Measurements from ENCODE around the gene SYNC.
A peak's percentile ranks its signal among the peaks of the same experiment; 100 is the strongest.

SYNC gene

DNA sequence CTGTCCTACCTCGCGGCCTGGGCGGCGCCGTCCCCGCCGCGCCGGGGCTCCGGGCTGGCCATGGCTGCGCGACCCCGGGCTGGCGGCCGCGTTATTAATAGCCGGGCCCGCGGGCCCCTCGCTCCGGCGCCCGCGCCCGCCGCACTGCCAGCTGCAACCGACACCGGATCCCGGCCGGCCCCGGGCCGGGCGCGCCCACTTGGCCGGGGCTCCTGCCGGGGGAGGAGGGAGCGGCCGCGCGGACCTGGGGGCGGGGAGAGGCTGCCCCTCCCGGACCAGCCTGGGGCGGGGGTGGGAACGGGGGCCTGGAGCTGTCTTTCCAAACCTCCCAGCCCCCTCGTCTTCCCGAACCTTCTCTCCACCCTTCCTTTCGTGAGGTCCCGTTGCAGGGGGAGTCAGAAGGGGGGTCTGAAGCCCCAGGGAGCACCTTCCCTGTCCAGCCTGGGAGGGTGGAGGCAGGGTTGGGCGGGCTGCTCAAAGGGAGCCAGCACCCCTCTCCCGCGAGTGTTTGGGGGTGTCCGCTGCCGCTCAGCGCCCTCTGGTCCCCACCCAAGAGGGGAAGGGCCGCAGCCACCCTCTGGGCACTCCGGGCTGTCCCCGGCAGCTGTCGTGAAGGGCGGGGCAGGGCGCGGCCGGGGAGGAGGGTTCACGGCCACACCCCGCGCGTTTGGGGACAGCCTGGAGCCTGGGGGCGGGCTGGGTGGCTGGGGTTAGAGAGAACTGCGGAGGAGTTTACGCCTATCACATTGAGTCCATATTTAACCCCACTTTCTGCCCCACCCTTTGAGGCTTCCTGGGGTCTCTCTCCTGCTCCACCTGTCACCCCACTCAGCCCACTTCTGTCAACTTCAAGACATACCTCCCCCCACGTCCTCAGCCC is at the start of gene SYNC:
TSS of gene SYNC (minus strand) at position 172 of the 880 bp plus-strand sequence. CDS start at position 62, 110 bp downstream.
- peak in 1 of 2 experiments; percentile 41 for DNase-seq

DNA sequence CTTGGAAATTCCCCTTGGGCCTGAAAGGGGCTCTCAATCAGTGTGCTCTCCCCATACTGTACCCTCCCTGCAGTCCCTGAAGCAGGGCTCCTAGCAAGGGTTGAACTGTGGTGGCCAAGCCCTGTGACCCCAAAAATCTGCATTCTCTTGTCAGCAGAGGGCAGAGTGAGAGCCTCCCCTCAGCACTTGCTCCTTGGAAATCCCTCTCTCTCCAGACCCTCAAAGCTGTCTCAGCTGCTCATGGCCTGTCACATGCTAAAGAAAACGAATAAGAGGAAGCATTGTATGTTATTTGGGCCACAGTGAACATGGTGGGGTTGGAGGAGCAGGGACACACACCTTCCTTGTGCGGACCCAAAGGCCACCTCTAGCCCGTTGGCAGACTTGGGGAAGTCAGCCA is 47.2 kb upstream of the SYNC start:
- DNase-seq, result no peak

DNA sequence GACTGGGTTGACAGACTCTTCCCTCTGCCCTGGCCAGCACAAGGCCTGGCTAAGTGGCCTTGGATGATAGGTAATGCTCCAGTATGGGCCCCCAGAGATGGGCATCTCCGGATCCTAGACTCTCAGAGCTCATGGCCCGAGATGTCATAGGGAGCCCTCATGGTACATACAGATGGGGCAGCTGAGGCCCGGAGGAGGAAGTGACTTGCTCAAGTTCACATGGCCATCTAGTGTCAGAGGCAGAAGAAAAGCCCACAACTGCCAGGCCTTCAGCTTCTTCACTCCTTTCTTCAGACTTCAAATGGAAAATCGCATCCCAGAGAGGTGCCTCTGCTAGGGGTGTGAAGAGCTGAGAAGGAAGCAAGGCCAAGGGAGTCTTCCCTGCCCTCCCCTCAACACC is 46.8 kb upstream of the SYNC start:
- no peak for DNase-seq

DNA sequence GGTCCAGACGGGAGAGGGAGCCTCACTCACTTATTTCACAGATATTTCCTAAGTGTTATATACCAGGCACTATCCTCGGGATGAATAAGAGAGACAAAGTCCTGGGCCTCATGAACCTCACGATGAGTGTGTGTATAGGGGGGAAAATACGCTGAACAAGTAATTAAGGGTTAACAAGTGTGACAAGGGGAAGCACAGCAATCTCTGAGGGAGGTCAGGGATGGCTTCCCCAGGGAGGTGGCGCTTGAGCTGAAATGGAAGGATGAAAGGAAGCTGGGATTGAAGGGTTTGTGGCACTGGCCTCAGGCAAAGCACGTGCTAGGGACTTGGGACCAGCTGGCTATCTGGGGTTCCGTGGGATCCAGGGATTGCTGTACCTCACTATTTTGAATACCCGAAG is 46.4 kb upstream of the SYNC start:
- DNase-seq, result no peak

DNA sequence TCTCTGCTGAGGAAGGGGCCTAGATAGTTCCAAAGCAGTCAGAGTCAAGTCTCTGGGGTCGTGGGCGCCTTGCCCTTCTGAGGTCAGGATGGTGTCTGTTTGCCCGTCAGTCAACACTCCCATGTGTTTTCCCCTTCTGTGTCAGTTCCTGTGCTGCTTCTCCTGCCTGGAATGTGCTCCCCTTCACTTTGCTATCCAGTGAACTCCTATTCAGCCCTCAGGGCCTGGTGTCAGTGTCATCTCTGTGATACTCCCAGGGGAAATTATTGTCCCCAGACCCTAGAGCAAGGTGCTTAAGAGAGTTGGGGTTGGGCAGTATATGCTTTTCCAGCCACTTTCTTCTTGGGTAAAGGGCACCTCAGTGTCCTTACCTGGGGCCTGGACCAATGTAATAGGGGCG is 45.8 kb upstream of the SYNC start:
- no peak for DNase-seq

DNA sequence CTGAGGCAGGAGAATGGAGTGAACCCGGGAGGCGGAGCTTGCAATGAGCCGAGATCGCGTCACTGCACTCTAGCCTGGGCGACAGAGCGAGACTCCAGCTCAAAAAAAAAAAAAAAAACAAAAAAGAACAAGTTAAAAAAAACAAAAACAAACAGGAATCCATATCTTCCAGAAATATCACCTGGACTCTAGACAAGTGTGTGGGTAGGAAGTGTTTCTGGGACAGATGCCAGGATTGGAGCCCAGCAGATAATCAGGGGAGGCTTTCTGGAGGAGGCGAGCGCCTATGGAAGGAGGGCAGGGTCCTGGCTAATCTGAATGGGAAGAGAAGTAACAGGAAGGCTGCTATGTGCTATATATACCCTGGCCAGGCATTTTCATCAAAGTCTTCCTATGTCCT is 43.6 kb upstream of the SYNC start:
- no peak for DNase-seq

DNA sequence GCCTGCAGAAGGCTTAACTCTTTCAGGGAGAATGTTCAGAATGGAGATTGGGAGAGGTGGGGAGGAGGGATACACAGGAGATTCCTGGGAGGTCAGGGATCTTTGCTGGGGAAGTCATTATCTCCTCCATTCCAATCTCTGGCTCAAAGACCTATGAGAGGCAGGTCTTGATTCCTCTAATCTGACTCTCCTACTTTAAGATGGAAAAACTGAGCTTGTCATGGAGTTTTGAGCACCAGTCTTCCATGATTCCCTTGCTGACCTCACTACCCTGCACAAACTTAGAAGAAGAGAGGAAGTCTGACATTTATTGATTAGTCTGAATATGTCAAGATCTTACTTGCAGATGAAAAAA is 41.5 kb upstream of the SYNC start:
- no peak for DNase-seq

DNA sequence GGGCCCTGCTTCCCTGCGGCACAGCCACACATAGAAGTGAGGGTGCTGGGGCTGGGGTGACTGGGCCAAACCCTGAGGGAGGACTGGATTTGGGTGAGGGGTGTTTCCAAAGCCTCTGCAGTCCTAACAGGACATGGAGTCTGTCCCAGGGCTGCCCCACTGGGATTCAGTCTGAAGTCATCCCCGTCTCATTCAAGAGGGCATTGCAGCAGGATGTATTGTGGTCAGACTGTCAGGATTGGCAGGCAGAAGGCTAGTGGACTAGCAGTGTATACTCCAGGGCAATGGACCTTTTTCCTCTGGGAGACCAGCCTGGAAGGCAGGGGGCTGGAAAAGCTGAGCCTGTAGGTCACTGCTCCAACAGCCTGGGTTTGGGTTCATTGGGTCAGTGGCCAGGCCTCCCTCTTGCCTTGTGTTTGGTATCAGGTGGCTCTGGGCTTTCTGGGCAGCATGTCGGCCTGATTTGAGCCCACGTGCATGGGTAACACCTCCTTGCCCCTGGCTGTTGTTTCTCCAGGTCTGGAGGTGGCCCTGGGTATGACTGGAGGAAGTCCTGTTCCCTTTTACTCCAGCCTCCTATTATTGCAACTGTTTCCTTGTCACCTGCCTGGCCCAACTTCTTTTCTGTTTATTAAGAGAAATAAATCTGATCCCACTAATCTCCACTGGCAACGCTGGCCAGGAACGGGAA is 41.0 kb upstream of the SYNC start:
- no peak for DNase-seq

DNA sequence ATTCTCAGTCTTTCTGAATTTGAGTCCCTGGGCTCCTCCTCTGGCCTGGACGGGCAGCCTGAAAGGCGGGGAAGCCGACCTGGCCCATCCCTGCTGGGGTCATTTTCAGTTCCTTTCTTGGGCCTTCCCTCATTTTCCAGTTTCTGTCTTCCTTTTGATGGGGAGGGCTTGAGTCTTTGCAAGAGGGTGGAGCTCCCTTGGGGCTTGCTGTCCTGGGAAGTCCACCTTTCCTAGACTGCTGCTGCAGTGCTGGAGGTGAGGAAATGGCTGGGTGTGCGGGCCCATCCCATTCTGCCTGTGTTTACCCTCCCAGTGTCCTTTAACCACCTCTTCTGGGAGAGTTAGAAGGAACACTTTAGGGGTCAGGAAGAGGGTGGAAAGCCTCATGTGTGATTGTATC is 40.4 kb upstream of the SYNC start:
- no peak for DNase-seq

DNA sequence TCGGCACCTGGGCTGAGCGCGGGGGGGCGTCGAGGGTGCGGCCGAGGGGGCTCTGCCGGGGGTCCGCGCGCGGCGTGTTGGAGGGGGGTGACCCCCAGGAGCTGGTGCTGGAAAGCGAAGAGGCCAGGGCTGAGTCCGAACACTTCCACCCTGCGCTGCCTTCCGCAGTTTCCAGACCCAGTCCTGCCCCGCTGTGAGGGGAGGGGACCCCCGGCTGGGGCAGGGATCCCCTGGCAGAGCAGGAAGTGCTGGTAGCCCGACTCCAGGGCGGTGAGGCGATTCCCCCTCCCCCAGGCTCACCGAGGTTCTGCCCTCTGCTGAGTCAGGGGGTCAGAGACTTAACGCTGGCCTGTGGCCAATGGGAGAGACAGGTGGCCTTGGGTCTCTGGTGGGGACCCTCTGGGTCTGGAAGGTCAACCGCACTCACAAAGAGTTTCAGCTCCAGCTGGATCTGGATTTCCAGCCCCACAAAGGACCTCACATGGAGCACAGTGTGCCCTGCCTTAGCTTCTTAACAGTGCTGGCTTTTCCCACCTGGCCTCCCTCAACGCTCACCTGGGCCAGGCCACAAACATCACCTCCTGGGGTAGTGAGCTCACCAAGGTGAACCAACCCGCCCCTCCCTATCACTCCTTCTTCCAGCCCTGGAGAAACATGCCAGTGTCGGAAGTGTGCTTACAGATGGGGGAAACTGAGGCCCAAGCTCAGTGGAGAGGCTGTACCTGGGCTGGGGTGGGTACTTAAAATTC is 39.8 kb upstream of the SYNC start:
- DNase-seq, result no peak

DNA sequence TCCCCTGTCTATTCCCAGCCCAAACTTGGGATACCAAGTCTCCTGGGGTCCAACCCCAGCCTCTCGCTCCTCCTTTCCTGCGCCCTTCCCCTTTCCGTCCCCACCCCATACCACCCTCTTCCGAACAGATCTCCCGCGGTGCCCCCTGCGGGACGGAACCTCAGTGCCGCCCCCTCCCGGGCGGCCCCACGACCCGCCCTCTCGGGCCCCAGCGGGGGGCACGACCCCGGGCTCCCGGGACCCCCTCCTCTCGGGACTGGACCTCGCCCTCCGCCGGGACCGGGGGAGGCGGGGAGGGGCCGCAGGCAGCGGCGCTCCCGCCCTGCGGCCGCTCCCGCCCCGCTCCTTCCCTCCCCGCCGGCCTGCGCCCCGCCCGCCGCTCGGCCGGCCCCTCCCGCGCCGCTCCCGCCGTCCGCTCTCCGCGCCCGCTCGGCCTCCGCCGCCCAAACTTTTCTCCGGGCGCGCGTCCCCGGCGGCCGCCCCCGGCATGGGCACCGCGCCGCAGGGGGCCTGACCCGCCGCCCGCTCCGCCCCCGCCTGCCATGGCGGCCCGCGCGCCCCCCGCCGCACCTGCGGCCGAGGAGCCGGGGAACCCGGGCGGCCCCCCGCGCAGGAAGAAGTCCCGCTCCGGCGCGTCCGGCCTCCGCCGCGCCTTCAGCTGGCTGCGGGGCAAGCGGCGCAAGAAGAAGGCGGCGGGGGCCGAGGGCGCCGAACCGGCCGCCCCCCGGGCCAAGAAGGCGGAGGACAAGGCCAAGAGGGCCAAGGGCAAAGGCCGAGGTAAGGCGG is 39.0 kb upstream of the SYNC start:
- DNase-seq, result no peak

DNA sequence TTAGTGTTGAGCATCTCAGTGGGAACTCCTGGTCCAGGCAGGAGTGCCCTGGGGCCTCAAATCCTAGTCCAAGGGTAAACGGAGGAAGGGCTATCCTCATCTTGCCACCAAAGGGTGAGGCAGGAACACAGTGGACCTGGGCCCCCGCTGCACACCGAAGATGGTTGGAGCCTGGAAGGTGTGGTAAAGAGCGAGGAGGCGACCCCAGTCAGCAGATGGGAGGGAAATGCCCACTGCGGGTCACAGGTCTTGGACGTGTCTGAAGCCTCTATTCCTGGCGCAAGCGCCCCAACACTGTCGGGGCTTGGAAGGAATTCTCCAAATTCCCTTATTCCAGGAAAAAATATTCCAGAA is 38.5 kb upstream of the SYNC start:
- DNase-seq, result no peak

DNA sequence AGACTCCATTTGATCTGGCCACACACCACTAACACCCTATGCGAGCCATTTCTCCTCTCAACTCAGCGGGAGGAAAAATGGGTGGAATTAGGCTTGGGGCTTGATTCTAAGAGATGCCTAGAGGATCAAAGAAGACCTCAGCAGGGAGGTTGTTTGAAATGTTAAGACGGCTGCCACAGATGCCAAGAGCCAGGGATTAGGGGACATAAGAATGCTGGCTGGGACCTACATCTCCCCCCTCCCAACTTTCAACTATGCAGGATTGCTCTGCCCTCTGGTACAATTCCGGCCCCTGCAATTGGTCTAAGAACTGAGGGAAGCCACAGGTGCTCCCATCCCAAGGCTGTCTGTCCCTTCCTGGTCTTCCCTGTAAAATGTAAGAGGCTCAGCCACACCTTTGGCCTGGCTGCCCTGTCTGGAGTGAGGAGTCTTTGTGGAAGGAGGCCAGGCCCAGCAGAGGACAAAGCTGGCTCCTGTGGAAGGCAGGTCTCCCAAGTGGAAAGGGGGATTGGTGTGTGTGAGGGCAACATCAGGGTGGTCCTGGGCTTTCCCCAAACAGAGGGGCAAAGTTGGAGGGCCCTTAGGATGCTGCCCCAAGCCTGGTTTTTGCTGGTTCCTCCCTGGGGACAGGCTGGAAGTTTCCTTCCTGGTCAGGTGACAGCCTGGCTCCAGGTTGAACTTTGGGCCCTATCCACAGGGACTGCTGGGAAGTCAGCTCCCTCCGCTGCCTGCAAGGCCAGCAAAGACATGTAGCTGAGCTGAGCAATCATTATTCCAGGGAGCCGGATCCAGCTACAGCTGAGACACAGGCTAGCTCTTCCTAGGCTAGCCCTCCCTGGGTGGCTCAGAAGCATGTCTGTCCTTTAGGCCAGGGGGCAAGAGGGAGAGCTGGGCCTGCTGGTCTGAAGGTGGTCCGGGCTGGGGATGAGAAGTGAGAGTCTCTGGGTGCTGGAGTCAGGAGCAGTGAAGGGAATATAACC is 34.5 kb upstream of the SYNC start:
- no peak for DNase-seq

DNA sequence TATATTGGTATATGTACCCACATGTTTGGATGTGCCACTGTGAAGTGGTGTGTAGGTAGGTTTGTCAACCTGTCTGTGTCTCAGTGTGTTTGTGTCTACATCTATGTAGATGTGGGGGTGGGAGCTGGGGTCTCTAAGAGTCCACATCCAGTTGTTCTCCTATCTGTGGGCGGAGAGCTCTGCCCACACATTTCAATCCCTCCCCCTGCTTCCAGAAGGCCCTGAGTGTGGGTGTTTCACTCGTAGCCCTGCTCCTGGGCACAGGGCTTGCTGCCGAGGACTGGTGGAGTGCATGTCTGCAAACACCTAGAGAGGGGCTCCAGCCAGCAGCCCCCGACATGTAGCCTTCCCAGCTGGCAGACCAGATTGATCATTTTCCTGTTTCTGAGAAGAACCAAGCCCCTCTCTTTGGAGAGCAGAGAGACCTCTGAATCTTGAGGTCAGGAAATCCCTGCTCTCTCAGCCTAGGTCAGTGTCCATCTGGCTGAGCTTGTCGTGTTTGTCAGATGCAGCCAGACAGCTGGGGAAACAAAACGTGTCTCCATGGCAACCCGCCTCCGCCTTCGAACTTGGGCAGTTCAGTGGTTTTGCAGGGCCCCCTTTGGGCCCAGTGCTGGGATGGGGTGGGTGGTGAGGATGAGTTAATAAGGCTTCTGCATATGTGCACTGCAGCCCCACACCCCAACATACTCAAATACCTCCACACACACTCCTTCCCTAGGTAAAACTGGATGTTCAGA is 31.2 kb upstream of the SYNC start:
- DNase-seq, result no peak

DNA sequence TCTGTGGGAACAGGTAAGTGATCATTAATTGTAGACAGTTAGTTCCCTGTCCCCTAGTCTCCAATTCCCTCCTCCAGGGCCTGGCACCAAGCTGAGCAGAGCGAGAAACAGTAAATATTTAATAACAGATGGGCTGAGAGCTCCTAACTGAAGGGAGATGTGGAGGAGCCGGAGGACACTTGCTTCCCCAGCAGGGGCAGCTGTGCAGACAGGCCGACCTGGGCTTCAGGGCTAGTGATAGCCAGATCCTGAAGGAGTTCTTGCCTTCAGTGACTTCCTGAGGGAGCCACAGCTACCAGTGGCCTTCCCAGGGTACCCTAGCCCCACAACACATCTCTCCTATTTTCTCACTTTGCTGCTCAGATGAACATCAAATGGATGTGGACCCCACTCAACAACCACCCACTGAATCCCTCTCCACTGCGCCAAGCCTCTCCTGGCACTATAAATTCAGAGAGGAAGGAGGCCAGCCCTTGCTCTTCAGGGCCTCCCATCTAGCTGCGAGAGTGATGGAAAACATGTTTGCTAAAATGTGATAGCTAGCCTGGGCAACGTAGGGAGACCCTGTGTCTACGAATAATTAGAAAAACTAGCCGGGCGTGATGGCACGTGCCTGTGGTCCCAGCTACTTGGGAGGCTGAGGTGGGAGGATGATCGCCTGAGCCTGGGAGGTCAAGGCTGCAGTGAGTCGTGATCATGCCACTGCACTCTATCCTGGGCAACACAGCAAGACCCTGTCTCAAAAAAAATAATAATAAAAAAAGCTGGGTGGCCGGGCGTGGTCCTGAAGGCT is 26.9 kb upstream of the SYNC start:
- DNase-seq, result no peak

DNA sequence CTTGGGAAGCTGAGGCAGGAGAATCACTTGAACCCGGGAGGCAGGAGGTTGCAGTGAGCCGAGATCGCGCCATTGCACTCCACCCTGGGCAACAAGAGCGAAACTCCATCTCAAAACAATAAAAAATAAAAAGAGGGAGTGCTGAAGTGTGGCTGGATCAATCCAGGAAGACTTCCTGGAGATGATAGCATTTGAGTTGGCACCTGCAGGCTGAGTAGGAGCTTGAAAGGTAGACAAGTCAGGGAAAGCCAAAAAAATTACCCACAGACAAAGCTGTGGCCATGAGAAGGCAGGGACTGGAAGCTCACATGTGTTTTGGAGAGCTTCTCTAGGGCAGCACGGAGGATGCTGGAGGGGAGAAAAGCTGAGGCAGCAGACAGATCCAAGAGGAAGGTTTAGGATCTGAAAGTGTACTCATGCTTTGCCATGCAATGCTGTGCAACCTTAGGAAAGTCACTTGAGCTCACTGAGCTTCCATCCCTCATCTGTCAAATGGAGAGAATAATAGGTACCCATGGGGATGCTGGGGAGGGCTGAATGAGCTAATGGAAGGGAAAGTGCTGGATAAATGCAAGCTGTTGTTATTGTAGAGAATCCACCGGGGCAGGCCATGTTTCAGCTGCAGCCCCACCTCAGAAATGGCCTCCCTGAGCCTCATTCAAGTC is 26.0 kb upstream of the SYNC start:
- no peak for DNase-seq

DNA sequence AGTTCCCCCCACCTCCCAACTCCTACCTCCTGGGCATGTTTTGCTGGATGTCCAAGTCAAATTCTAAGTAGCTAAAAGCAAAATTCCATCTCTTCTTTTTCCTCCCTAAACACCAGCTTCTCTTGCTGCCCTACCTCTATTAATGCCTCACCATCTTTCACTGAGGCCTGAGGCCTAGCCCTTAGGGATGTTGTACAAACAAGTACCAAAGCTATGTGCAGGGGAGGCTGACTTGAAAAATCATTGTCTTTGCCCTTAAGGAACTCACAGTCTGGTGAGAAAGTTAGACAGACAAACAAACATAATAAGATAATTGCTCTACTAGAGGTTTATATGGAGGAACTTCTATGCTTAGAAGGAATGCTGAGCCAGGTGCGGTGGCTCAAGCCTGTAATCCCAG is 25.3 kb upstream of the SYNC start:
- DNase-seq, result no peak

DNA sequence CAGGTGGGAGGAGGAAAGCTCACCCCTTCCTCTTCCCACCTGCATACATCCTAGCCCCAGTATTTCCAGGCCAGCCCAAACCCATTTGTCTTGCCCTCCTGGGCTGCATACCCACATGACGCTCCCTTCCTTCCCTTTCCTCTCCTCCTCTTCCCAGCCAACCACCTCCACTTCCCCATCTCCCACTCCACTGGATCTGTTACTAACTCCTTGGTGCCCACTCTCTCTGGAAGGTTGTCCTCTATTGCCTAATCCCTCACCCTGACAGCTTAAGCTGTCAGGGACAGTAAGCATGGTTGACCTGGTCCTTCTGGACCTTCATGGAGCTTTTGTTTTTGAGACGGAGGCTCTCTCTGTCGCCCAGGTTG is 23.0 kb upstream of the SYNC start:
- DNase-seq, result no peak

Data from activated T-cell treated with anti-CD3 and anti-CD28 coated beads, Interleukin-2, amount 50 U/mL, for 48 hours (primary cell).